ENCODE results near the gene IGFL2. TPM values are rescaled to one million over a fixed set of nuclear protein-coding genes. Genes with fewer than 3 reads are reported as not detected.
"Not testable (repeated sequence)": the region's sequence is repeated elsewhere in the genome, so short reads cannot be mapped to it uniquely, and the experiment has no call there.

The IGFL2 gene
- total RNA-seq, 3 donors from 2014 or later = 0.38 to 0.53 TPM; not detected in 1

- ATAC-seq = peak; percentile 96
- Histone ChIP-seq H3K36me3 (ENCODE audit: low read depth) (no peaks in the 10 kb centered on the region), H3K4me3 (no peak overlapping the region), H3K4me1 (ENCODE audit: low read depth) (peaks cover 18% of the 10 kb centered on the region), H3K9me3 (peaks cover 7% of the 10 kb centered on the region)
- no peak for TF ChIP-seq CTCF (IDR thresholded peaks at IDR 0.05)
- intact Hi-C loops (cut with DNase I, micrococcal nuclease) = no loop called here
- DNase-seq = peak in 1 of 3 donors; percentile 24
Observed at GRCh38 chr19:46159418-46160232, 11.6 kb downstream of the IGFL2 start.

GRCh38 chr19:46160233-46160775 is 12.3 kb downstream of the IGFL2 start:
- ATAC-seq = peak; percentile 61
- intact Hi-C loops (cut with DNase I, micrococcal nuclease) = no loop called here

GRCh38 chr19:46161642-46162257 is 13.7 kb downstream of the IGFL2 start:
- DNase-seq; intact Hi-C loops (cut with DNase I, micrococcal nuclease); ATAC-seq; H3K36me3 ChIP-seq (ENCODE audit: low read depth); H3K4me3 ChIP-seq; H3K9me3 ChIP-seq: not testable (repeated sequence)
- H3K4me1 ChIP-seq (ENCODE audit: low read depth) = peaks cover 18% of the 10 kb centered on the region

More at GRCh38 chr19:46160233-46160775, 12.3 kb downstream of the IGFL2 start:
- no peaks in the 10 kb centered on the region for H3K36me3 ChIP-seq (ENCODE audit: low read depth)
- H3K9me3 ChIP-seq = peaks cover 7% of the 10 kb centered on the region
- H3K4me3 ChIP-seq = no peak overlapping the region
- no peak for DNase-seq
- H3K4me1 ChIP-seq (ENCODE audit: low read depth) = peaks cover 18% of the 10 kb centered on the region
- TF ChIP-seq CTCF (IDR thresholded peaks at IDR 0.05) = no peak

- no peak for DNase-seq
- TF ChIP-seq CTCF (IDR thresholded peaks at IDR 0.05) = no peak
- H3K36me3 ChIP-seq (ENCODE audit: low read depth) = no peaks in the 10 kb centered on the region
- intact Hi-C loops (cut with DNase I, micrococcal nuclease) = no loop called here
- no peak overlapping the region for H3K4me3 ChIP-seq
- peaks cover 7% of the 10 kb centered on the region for H3K9me3 ChIP-seq
- no peak for ATAC-seq
- peaks cover 18% of the 10 kb centered on the region for H3K4me1 ChIP-seq (ENCODE audit: low read depth)
Observed at GRCh38 chr19:46162731-46163130, 14.7 kb downstream of the IGFL2 start.

- Histone ChIP-seq H3K9me3 (no peaks in the 10 kb centered on the region), H3K4me3 (no peak overlapping the region), H3K4me1 (ENCODE audit: low read depth) (no peaks in the 10 kb centered on the region), H3K36me3 (ENCODE audit: low read depth) (no peaks in the 10 kb centered on the region)
- ATAC-seq = no peak
- DNase-seq = no peak
- intact Hi-C loops (cut with DNase I, micrococcal nuclease) = no loop called here
- no peak for TF ChIP-seq CTCF (IDR thresholded peaks at IDR 0.05)
Observed at GRCh38 chr19:46173886-46174480, 25.9 kb downstream of the IGFL2 start.
